NAMALWA (cell line): ENCODE measurements around the gene DDX21.
A peak's percentile ranks its signal among the peaks of the same experiment; 100 is the strongest.
"Not testable (repeated sequence)": the region's sequence is repeated elsewhere in the genome, so short reads cannot be mapped to it uniquely, and the experiment has no call there.

Experiments
- DNase-seq: peaks from one replicate; pipeline ENCODE4 v3.0.0-alpha.2; 2015; ENCODE audit warnings: low spot score

DDX21 gene

DNA sequence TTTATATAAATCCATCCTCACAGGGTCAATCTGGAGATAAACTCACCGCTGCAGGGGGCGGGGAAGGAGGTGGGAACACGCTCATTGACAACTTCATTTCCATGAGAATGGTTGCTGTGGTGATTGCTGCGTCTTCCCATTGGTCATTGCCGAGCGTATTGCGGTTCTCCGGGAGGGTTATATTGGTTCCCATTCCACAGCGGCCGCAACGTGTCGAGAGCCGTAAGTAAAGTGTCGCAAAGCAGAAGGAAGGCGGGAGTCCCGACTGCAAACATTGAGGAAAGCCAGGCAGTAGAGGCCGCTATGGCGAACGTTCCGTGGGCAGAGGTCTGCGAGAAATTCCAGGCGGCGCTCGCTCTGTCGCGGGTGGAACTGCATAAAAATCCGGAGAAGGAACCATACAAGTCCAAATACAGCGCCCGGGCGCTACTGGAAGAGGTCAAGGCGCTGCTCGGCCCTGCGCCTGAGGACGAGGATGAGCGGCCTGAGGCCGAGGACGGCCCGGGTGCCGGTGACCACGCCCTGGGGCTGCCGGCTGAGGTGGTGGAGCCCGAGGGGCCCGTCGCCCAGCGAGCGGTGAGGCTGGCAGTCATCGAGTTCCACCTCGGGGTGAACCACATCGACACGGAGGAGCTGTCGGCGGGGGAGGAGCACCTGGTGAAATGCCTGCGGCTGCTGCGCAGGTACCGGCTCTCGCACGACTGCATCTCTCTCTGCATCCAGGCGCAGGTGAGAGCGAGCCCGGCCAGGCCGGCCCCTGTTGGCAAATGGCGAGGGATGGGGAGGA, 32.8 kb downstream of the DDX21 start, which contains the start of gene KIFBP:
KIFBP (plus strand) TSS at position 274 of the 787 bp plus-strand sequence; CDS start at position 304, 30 bp downstream.
- peak; percentile 94 for DNase-seq

GRCh38 chr10:68989317-68989990, 33.5 kb downstream of the DDX21 start:
- DNase-seq, result no peak

DNA sequence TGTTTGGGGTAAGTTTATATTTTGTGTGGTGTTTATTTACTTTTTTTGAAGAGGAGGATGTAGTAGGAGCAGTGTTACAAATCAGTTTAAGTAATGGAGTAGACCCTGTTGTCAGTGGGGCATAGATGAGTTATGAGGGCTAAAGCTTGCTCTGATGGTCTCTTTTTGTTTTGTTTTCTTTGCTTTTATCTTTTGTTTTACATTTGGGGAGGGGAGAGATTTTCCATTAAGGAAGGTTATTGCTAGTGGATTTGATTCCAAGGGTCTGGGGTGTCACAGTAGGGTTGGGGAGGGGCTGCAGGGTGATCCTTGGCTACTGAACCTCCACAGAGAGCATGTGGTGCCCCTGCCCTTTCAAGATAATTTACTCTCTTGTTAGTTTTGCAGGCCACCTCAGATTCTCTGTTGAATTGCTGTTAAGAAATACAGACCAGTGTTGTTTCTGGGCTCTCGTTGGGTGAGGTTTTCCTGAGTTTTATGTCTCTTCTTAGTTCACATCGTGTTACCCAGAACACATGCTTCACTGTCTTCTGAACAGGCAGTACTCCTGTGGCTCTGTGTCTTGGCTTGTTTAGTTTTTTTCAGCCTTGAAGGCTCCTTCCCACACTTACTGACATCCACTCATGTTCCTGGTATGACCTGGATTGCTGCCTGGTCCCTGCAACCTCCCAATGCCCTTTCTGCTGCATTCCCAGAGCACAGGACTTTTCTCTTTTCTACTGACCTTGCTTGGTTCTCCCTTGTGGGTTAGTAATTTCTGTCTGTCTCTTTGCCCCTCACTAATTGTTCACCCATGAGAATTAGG, 36.9 kb downstream of the DDX21 start:
- no peak for DNase-seq

DNA sequence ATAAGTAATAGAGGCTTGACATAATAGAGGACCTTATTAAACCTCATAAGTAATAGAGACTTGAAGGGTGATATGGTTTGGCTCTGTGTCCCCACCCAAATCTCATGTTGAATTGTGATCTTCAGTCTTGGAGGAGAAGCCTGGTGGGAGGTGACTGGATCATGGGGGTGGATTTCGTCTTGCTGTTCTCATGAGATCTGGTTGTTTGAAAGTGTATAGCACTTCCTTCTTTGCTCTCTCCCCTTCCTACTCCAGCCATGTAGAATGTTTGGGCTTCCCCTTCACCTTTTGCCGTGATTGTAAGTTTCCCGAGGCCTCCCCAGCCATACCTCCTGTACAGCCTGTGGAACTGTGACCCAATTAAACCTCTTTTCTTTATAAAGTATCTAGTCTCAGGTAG, 41.2 kb downstream of the DDX21 start:
- no peak for DNase-seq

GRCh38 chr10:69004821-69005220, 48.9 kb downstream of the DDX21 start:
- peak; percentile 51 for DNase-seq

GRCh38 chr10:69005704-69006485, 49.9 kb downstream of the DDX21 start:
- DNase-seq, result no peak

DNA sequence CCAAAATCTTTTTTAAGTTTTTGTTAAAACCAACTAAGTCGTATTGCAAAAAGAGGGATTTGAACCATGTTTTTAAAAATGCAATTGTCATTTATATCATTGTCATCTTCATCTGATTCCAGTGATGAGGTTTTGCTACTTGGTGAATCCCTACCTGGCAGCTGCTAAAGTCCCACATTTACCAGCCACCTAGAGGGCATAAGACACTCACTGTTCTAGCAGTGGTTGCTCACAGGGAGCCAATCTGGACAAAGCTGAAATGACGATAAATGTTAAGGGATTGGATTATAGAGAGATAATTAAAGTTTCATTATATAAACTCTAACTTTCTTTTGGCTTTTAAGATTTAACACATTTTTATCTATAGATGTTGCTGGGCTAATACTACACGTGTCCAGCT, 51.3 kb downstream of the DDX21 start:
- DNase-seq, result no peak

DNA sequence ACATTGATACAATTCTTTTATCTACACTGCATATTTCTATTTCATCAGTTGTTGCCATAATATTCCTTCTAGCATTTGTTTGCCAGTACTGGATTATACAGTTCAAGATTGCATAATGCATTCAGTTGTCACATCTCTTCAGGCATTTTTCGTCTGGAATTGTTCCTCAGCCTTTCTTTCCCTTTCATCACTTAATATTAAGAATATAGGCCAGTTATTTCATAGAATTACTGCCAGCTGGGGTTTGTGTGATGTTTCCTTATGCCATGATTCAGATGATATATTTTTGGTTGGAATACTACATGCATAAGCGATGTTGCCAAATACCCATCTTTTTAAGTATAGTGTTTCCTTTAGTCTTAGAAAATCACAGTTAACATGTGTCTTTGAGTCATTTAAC, 53.4 kb downstream of the DDX21 start:
- no peak for DNase-seq

GRCh38 chr10:69010151-69010640, 54.2 kb downstream of the DDX21 start:
- DNase-seq, result no peak

GRCh38 chr10:69012778-69013177, 56.8 kb downstream of the DDX21 start:
- not testable (repeated sequence) for DNase-seq

DNA sequence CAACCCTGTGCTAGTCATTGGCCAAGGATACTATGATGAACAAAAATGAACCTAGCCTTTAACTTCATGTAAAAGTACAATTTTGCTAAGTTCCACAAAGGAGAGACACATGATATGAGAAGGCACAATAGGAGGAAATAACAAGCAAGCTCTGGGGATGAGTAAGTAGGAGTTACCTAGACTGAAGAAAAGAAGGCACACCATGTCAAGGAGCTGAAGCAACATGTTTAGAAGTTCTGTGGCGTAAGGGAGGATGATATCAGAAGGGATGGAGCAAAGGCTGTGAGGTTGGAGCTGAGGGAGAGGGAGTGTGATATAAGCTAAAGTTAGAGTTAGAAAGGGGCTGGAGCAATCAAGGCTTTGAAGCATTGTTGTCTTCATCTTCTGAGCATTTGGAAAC, 58.2 kb downstream of the DDX21 start:
- no peak for DNase-seq

GRCh38 chr10:69018613-69019012, 62.6 kb downstream of the DDX21 start:
- DNase-seq, result no peak

- DNase-seq, result no peak
Measured at GRCh38 chr10:69022611-69023010, 66.6 kb downstream of the DDX21 start.

DNA sequence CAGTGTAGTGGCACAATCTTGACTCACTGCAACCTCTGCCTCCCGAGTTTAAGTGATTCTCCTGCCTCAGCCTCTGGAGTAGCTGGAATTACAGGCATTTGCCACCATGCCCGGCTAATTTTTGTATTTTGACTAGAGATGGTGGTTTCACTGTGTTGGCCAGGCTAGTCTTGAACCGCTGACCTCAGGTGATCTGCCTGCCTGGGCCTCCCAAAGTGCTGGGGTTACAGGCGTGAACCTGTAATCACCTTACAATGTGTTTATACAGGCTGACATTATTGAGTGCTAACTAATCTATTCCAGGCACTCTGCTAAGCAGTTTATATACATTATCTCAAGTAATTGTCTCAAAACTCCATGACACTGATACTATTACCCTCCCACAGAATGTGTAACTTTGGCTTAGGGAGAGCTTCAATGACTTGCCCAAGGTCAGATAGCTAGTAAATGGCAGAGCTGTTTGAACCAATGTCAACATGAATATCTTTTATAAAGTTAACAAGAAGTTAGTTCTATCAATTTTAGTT, 69.5 kb downstream of the DDX21 start:
- no peak for DNase-seq

DNA sequence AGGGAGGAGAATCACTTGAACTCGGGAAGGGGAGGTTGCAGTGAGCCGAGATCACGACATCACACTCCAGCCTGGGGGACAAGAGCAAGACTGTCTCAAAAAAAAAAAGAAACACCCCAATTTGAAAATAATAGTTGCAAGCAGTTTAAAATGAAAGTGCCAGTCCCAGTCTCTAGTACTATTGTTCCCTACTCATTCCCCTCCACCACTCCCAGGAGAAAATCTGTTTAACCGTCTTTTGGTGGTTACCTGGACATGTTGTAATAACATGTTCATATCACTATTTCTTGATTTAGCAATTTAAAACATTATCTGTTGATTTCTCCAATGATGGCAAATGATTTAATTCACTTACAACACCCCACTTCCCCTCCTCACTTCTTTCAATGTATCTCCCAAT, 77.3 kb downstream of the DDX21 start:
- no peak for DNase-seq
